Mammary epithelial cell (primary cell): ENCODE measurements around the gene CEP295NL.

ENCODE experiments used
- EZH2 ChIP-seq: IDR thresholded peaks from 2 replicates; pipeline ENCODE4 v1.6.1; 2012; ENCODE audit warnings: low read length, inconsistent platforms, borderline replicate concordance
- TF ChIP-seq, protein P1 (sequence below), 2 donors: IDR thresholded peaks in 1 of 2; conservative IDR thresholded peaks in 1 of 2; 2 replicates each; pipeline ENCODE4 v1.5.1; 2011 to 2012; ENCODE audit warnings: inconsistent platforms in 2 of 2, low read length in 2 of 2, mild to moderate bottlenecking in 2 of 2, control low read depth in 1 of 2, low read depth in 1 of 2; ENCODE audit not compliant: insufficient read depth in 1 of 2; ENCODE audit errors: extremely low read depth in 1 of 2

DNA sequence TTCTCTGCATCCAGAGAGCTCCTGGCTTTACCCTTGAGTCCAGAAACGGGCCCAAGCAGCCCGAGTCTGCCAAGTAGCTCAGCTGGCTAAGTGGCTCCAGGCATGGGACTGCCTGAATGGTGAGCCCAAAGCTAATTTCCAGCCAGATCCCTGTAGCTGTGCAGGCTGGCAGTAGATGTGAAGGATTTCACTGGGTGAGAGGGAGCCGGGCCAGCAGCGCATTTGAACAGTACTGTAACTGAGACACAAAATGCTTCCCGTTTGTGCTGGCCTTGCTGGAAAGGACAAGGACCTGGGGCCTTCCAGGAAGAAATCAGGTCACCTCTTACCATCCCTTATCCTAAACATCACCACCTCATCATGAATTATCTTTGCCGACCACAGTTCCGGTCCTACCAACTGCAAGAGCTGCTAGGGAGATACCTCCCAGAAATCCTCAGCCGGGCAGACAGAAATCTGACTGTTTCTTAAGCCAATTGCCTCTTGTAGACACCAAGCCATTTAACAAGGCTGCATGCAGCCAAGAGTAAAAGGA is 18.5 kb upstream of the CEP295NL start:
- TF ChIP-seq, protein P1, sequence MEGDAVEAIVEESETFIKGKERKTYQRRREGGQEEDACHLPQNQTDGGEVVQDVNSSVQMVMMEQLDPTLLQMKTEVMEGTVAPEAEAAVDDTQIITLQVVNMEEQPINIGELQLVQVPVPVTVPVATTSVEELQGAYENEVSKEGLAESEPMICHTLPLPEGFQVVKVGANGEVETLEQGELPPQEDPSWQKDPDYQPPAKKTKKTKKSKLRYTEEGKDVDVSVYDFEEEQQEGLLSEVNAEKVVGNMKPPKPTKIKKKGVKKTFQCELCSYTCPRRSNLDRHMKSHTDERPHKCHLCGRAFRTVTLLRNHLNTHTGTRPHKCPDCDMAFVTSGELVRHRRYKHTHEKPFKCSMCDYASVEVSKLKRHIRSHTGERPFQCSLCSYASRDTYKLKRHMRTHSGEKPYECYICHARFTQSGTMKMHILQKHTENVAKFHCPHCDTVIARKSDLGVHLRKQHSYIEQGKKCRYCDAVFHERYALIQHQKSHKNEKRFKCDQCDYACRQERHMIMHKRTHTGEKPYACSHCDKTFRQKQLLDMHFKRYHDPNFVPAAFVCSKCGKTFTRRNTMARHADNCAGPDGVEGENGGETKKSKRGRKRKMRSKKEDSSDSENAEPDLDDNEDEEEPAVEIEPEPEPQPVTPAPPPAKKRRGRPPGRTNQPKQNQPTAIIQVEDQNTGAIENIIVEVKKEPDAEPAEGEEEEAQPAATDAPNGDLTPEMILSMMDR (conservative IDR thresholded peaks at IDR 0.05 in 1 of 2, IDR thresholded peaks at IDR 0.05 in 1 of 2; ENCODE audit: extremely low read depth in 1 of 2, insufficient read depth in 1 of 2, low read depth in 1 of 2, low read length in 2 of 2): no peak
- TF ChIP-seq EZH2: no peak
